IMR-90 (cell line): Measurements from ENCODE around the gene MRPL17. TPM values are rescaled to one million over a fixed set of nuclear protein-coding genes. Genes with fewer than 3 reads are reported as not detected.

Experiments used
- ATAC-seq: fragments of 200-7000 bp; cut with Tn5 transposase; 2 replicates; pipeline ENCODE4 v1.9.1; 2020; ENCODE audit warnings: low read depth, mild to moderate bottlenecking, moderate library complexity
- BruUV-seq: library from RNA; stranded (reverse); fragments of 400-500 nt; replicated peaks from 2 replicates; lab custom pipeline; 2021; lab: Mats Ljungman, UMichigan
- CTCF ChIA-PET: fragments of 300-600 bp; formaldehyde crosslinking; extraction: SDS; loops from one replicate; lab custom pipeline; 2021; ENCODE audit warnings: antibody characterized with exemption; lab: Yijun Ruan, JAX
- POLR2A ChIA-PET: fragments of 300-600 bp; sonication (Branson Sonifier 250); formaldehyde crosslinking; loops from one replicate; lab custom pipeline; 2022; ENCODE audit warnings: antibody characterized with exemption; ENCODE audit not compliant: unreplicated experiment; lab: Charles Lee
- DNase-seq: peaks from one replicate; pipeline ENCODE4 v3.0.0; 2013
- H2AFZ ChIP-seq: replicated peaks from 2 replicates; pipeline ENCODE3; 2013; ENCODE audit warnings: low read length, mild to moderate bottlenecking; ENCODE audit not compliant: poor library complexity
- H2AK5ac ChIP-seq: 2 replicates; pipeline ENCODE4 v1.6.1; 2013; ENCODE audit warnings: low read depth, low read length, inconsistent platforms
- H2AK9ac ChIP-seq: replicated peaks from 2 replicates; pipeline ENCODE3; 2013; ENCODE audit warnings: mild to moderate bottlenecking, low read depth, low read length, moderate library complexity; ENCODE audit not compliant: poor library complexity
- H2BK120ac ChIP-seq: 2 replicates; pipeline ENCODE4 v1.6.1; 2013; ENCODE audit warnings: low read depth, low read length, inconsistent platforms
- H2BK15ac ChIP-seq: 3 replicates; pipeline ENCODE4 v1.6.1; 2013; ENCODE audit warnings: low read depth, low read length, inconsistent platforms
- H2BK20ac ChIP-seq: 2 replicates; pipeline ENCODE4 v1.6.1; 2013; ENCODE audit warnings: low read depth, mild to moderate bottlenecking, inconsistent platforms, low read length, moderate library complexity
- H2BK5ac ChIP-seq: 2 replicates; pipeline ENCODE4 v1.6.1; 2013; ENCODE audit warnings: mild to moderate bottlenecking, low read depth, low read length, inconsistent platforms; ENCODE audit not compliant: poor library complexity, severe bottlenecking
- H3K14ac ChIP-seq: replicated peaks from 2 replicates; pipeline ENCODE4 v1.6.1; 2013; ENCODE audit warnings: low read depth, low read length, inconsistent platforms
- H3K18ac ChIP-seq: 2 replicates; pipeline ENCODE4 v1.6.1; 2013; ENCODE audit warnings: low read depth, low read length, control low read depth
- H3K23ac ChIP-seq: 2 replicates; pipeline ENCODE4 v1.6.1; 2013; ENCODE audit warnings: low read depth, low read length, inconsistent platforms
- H3K27ac ChIP-seq: 2 replicates; pipeline ENCODE4 v1.5.1; 2013; ENCODE audit warnings: mild to moderate bottlenecking, control low read depth, low read length; ENCODE audit not compliant: insufficient read depth
- H3K27me3 ChIP-seq: 2 replicates; pipeline ENCODE4 v1.6.1; 2013; ENCODE audit warnings: low read length; ENCODE audit not compliant: control insufficient read depth, insufficient read depth
- H3K36me3 ChIP-seq: 2 replicates; pipeline ENCODE4 v1.6.1; 2013; ENCODE audit warnings: low read length, mixed read lengths; ENCODE audit not compliant: control insufficient read depth, insufficient read depth
- H3K4ac ChIP-seq: 2 replicates; pipeline ENCODE4 v1.6.1; 2013; ENCODE audit warnings: low read depth, low read length, inconsistent platforms
- H3K4me1 ChIP-seq: 2 replicates; pipeline ENCODE4 v1.6.1; 2013; ENCODE audit warnings: low read length, mixed read lengths; ENCODE audit not compliant: control insufficient read depth, insufficient read depth
- H3K4me2 ChIP-seq: 2 replicates; pipeline ENCODE4 v1.6.1; 2013; ENCODE audit warnings: low read depth, mild to moderate bottlenecking, control low read depth, low read length, moderate library complexity
- H3K4me3 ChIP-seq: 2 replicates; pipeline ENCODE4 v1.5.1; 2013; ENCODE audit warnings: low read depth, mild to moderate bottlenecking, control low read depth, low read length, moderate library complexity; ENCODE audit not compliant: insufficient read depth
- H3K56ac ChIP-seq: 2 replicates; pipeline ENCODE4 v1.6.1; 2013; ENCODE audit warnings: low read length, inconsistent platforms; ENCODE audit not compliant: insufficient read depth; ENCODE audit errors: extremely low read depth
- H3K79me1 ChIP-seq, 2 experiments: 2 replicates each; pipeline ENCODE4 v1.6.1; 2013; ENCODE audit warnings: low read length in 2 of 2, inconsistent platforms in 1 of 2, low read depth in 1 of 2
- H3K9ac ChIP-seq: 2 replicates; pipeline ENCODE4 v1.6.1; 2013; ENCODE audit warnings: low read depth, low read length, control low read depth
- H3K9me1 ChIP-seq: 2 replicates; pipeline ENCODE4 v1.6.1; 2013; ENCODE audit warnings: low read length, inconsistent platforms; ENCODE audit not compliant: insufficient read depth
- H3K9me3 ChIP-seq: 2 replicates; pipeline ENCODE4 v1.6.1; 2013; ENCODE audit warnings: low read length; ENCODE audit not compliant: control insufficient read depth, insufficient read depth
- H4K20me1 ChIP-seq: 2 replicates; pipeline ENCODE4 v1.6.1; 2013; ENCODE audit warnings: low read length, inconsistent platforms; ENCODE audit not compliant: insufficient read depth
- H4K5ac ChIP-seq: 2 replicates; pipeline ENCODE4 v1.6.1; 2013; ENCODE audit warnings: mild to moderate bottlenecking, low read depth, low read length, control low read depth
- H4K8ac ChIP-seq, 2 experiments: 2 replicates each; pipeline ENCODE4 v1.6.1; 2013; ENCODE audit warnings: low read depth in 2 of 2, low read length in 2 of 2, control low read depth in 1 of 2, inconsistent platforms in 1 of 2
- H4K91ac ChIP-seq: 2 replicates; pipeline ENCODE4 v1.6.1; 2013; ENCODE audit warnings: low read depth, low read length, inconsistent platforms; ENCODE audit not compliant: insufficient read depth
- BHLHE40 ChIP-seq: fragments of 150-350 bp; IDR thresholded peaks from 2 replicates; pipeline ENCODE4 v1.6.1; 2016; ENCODE audit warnings: mild to moderate bottlenecking, low read depth, low read length
- CTCF ChIP-seq: conservative IDR thresholded peaks from 2 replicates; pipeline ENCODE4 v1.5.1; 2012; ENCODE audit warnings: mild to moderate bottlenecking, low read depth, low read length, improper control_type of control experiment
- ELK1 ChIP-seq: fragments of 150-350 bp; IDR thresholded peaks from 2 replicates; pipeline ENCODE4 v1.6.1; 2016; ENCODE audit warnings: low read depth, mild to moderate bottlenecking, low read length, moderate library complexity, borderline replicate concordance
- FOS ChIP-seq: fragments of 150-350 bp; IDR thresholded peaks from 2 replicates; pipeline ENCODE4 v1.6.1; 2016; ENCODE audit warnings: low read depth, low read length
- MAZ ChIP-seq: IDR thresholded peaks from 2 replicates; pipeline ENCODE4 v1.6.1; 2012; ENCODE audit warnings: low read depth, mild to moderate bottlenecking, low read length, improper control_type of control experiment, moderate library complexity, borderline replicate concordance
- MXI1 ChIP-seq: IDR thresholded peaks from 2 replicates; pipeline ENCODE4 v1.6.1; 2012; ENCODE audit warnings: low read depth, mild to moderate bottlenecking, low read length, moderate library complexity, borderline replicate concordance
- POLR2A ChIP-seq: IDR thresholded peaks from 2 replicates; pipeline ENCODE4 v1.6.1; 2012; ENCODE audit warnings: mild to moderate bottlenecking, low read depth, low read length
- RAD21 ChIP-seq: IDR thresholded peaks from 2 replicates; pipeline ENCODE4 v1.6.1; 2012; ENCODE audit warnings: low read length, improper control_type of control experiment
- RFX5 ChIP-seq: IDR thresholded peaks from 2 replicates; pipeline ENCODE4 v1.8.0; 2012; ENCODE audit warnings: low read depth, mild to moderate bottlenecking, low read length, moderate library complexity
- WGBS, 2 experiments: methylation state at CpG; one replicate each; pipeline versions ENCODE4 v1.1.5 to v1.1.7; 2013; ENCODE audit warnings: missing lambda C conversion rate in 2 of 2; ENCODE audit not compliant: insufficient read length in 1 of 2; ENCODE audit errors: extremely low coverage in 2 of 2; 5-methylcytosine and 5-hydroxymethylcytosine counted together
- dilution Hi-C: fragments of 300-500 bp; cut with HindIII; formaldehyde crosslinking; loops from one replicate; pipeline ENCODE4 v1.14.3; 2018; ENCODE audit warnings: low sequenced_read_pairs; ENCODE audit not compliant: unreplicated experiment
- in situ Hi-C: fragments of 300-500 bp; cut with MboI; formaldehyde crosslinking; loops from 3 replicates; pipeline ENCODE4 v1.14.3; 2019; ENCODE audit warnings: low sequenced_read_pairs, inconsistent platforms, mixed read lengths
- intact Hi-C: fragments of 100-400 bp; cut with micrococcal nuclease; formaldehyde crosslinking; loops from 2 replicates; pipeline ENCODE4 v1.10.0; 2022
- polyA plus RNA-seq, 3 experiments: library from polyadenylated mRNA; depleted of rRNA; stranded (reverse); fragments of >200 nt; gene quantifications; 2 replicates each; pipeline ENCODE4 v1.2.3, GENCODE V29; 2012; ENCODE audit warnings: low replicate concordance in 1 of 3
- total RNA-seq: library from RNA; depleted of rRNA; stranded (reverse); fragments of >200 nt; gene quantifications from 2 replicates; pipeline ENCODE4 v1.2.3, GENCODE V29; 2012

The MRPL17 gene
- total and polyA plus RNA-seq, 2 of the 4 experiments (the other 2 are of a cell fraction) = 70.3 to 85.2 TPM

- Histone ChIP-seq H3K4me3 (no peak overlapping the region), H3K9ac (no peak overlapping the region), H4K91ac (no peak overlapping the region), H2BK120ac (no peak overlapping the region), H3K18ac (no peak overlapping the region), H2BK20ac (no peak overlapping the region), H3K14ac (no peak overlapping the region), H2BK15ac (no peak overlapping the region), H2AK9ac (no peak overlapping the region), H3K36me3 (peaks cover 25% of the 10 kb centered on the region), H3K4me2 (no peak overlapping the region), H3K27ac (no peak overlapping the region), H3K9me3 (no peaks in the 10 kb centered on the region), H3K27me3 (no peaks in the 10 kb centered on the region), H3K4ac (no peak overlapping the region), H3K56ac (no peak overlapping the region), H2AFZ (no peak overlapping the region), H2BK5ac (no peak overlapping the region), H3K79me1 (peaks cover 0 to 11% of the 10 kb centered on the region in 2 experiments; a peak in 2 of 4 replicates), H3K4me1 (peaks cover 8% of the 10 kb centered on the region), H3K23ac (no peak overlapping the region), H4K20me1 (peaks cover 4% of the 10 kb centered on the region; the same call in 1 of the 2 replicates), H3K9me1 (no peaks in the 10 kb centered on the region; the same call in 1 of the 2 replicates), H4K5ac (no peak overlapping the region), H2AK5ac (no peak overlapping the region), H4K8ac (no peak overlapping the region)
- dilution Hi-C loops = no loop called here
- in situ Hi-C loops = no loop called here
- POLR2A ChIA-PET = no interaction called here
- no TSS peak for BruUV-seq
- intact Hi-C loops = no loop called here
- TF ChIP-seq ELK1 (no peak), MXI1 (no peak), BHLHE40 (no peak), RFX5 (no peak), MAZ (no peak), FOS (no peak), POLR2A (no peak), CTCF (no peak), RAD21 (no peak)
- CTCF ChIA-PET = interaction anchor here (1.1 kb wide), 1 partner anchor 40 kb away, joined by 3 read pairs; no protein-coding TSS in a partner anchor
- WGBS, 2 experiments = 96% methylated on average over 27 of the region's 36 CpGs; no CpG with 5 or more reads in 1 of the 2 experiments
- no peak for ATAC-seq
- no peak for DNase-seq
Observed at GRCh38 chr11:6640036-6640984, 42.8 kb downstream of the MRPL17 start.
